SU-DHL-6 (cell line): ENCODE results near the gene FAAH.

Experiments used
- H2AFZ ChIP-seq: fragments of 200-600 bp; sonication (generic); 2 replicates; pipeline ENCODE4 v1.6.1; 2014; ENCODE audit warnings: low read depth, mild to moderate bottlenecking, moderate library complexity, mixed read lengths, antibody characterized with exemption, low read length; ENCODE audit not compliant: severe bottlenecking
- H3F3A ChIP-seq: fragments of 200-600 bp; shearing (Covaris generic); 2 replicates; pipeline ENCODE4 v1.6.0; 2016; ENCODE audit warnings: antibody characterized with exemption, mild to moderate bottlenecking; ENCODE audit not compliant: insufficient read depth
- H3K27ac ChIP-seq: fragments of 200-600 bp; sonication (generic); 2 replicates; pipeline ENCODE4 v1.5.1; 2016; ENCODE audit warnings: low read depth, mild to moderate bottlenecking, low read length, moderate library complexity, mixed read lengths
- H3K27me3 ChIP-seq: fragments of 200-600 bp; sonication (generic), shearing (Covaris generic); 2 replicates; pipeline ENCODE4 v1.6.0; 2014; ENCODE audit warnings: mild to moderate bottlenecking, low read length
- H3K36me3 ChIP-seq: fragments of 200-600 bp; sonication (generic); 2 replicates; pipeline ENCODE4 v1.6.1; 2014; ENCODE audit warnings: mild to moderate bottlenecking, low read length, mixed read lengths
- H3K4me2 ChIP-seq: fragments of 300-600, 200-600 bp; shearing (Covaris generic), sonication (generic); 2 replicates; pipeline ENCODE4 v1.6.0; 2014; ENCODE audit warnings: low read length, low read depth, mild to moderate bottlenecking; ENCODE audit not compliant: poor library complexity, severe bottlenecking
- H3K4me3 ChIP-seq: fragments of 200-600 bp; sonication (generic); 2 replicates; pipeline ENCODE4 v1.5.1; 2014; ENCODE audit warnings: antibody characterized with exemption, low read length, mild to moderate bottlenecking, mixed read lengths; ENCODE audit not compliant: insufficient read depth, poor library complexity, severe bottlenecking
- H3K79me2 ChIP-seq: fragments of 200-600 bp; sonication (generic); 2 replicates; pipeline ENCODE4 v1.6.1; 2014; ENCODE audit warnings: mild to moderate bottlenecking, low read length, moderate library complexity; ENCODE audit not compliant: insufficient read depth
- H3K9ac ChIP-seq: fragments of 200-600 bp; sonication (generic); 2 replicates; pipeline ENCODE4 v1.7.0; 2014; ENCODE audit warnings: mild to moderate bottlenecking, low read length
- H3K9me2 ChIP-seq: fragments of 200-600 bp; sonication (generic); replicated peaks from 2 replicates; pipeline ENCODE4 v1.6.1; 2014; ENCODE audit warnings: low read length; ENCODE audit not compliant: insufficient read depth
- H3K9me3 ChIP-seq: fragments of 200-600 bp; sonication (generic); 2 replicates; pipeline ENCODE4 v1.6.1; 2014; ENCODE audit warnings: low read length, mixed read lengths; ENCODE audit not compliant: insufficient read depth
- H4K20me1 ChIP-seq: fragments of 200-600 bp; sonication (generic); 2 replicates; pipeline ENCODE4 v1.6.1; 2014; ENCODE audit warnings: low read depth, mild to moderate bottlenecking, antibody characterized with exemption, low read length, moderate library complexity, mixed read lengths
- CTCF ChIP-seq: fragments of 200-600 bp; sonication (generic); IDR thresholded peaks from one replicate; pipeline ENCODE4 v1.5.1; 2017; ENCODE audit warnings: antibody characterized with exemption, mild to moderate bottlenecking, low read length, moderate library complexity; ENCODE audit not compliant: insufficient read depth, poor library complexity, severe bottlenecking
- EZH2phosphoT487 ChIP-seq: fragments of 200-600 bp; sonication (generic), shearing (Covaris generic); conservative IDR thresholded peaks from 2 replicates; pipeline ENCODE4 v1.6.1; 2018; ENCODE audit warnings: mild to moderate bottlenecking, antibody characterized with exemption, low read length, moderate library complexity, mixed read lengths

Gene FAAH

GRCh38 chr1:46405724-46406123, 11.6 kb downstream of the FAAH start:
- Histone ChIP-seq H4K20me1 (no peaks in the 10 kb centered on the region), H3K4me2 (no peak overlapping the region), H3K27me3 (no peaks in the 10 kb centered on the region), H2AFZ (no peak overlapping the region), H3K36me3 (no peaks in the 10 kb centered on the region), H3K79me2 (no peaks in the 10 kb centered on the region), H3K9me2 (no peaks in the 10 kb centered on the region), H3K4me3 (no peak overlapping the region), H3F3A (no peaks in the 10 kb centered on the region), H3K9ac (no peak overlapping the region), H3K27ac (no peak overlapping the region), H3K9me3 (no peaks in the 10 kb centered on the region)
- TF ChIP-seq CTCF, result no peak
- no peak for TF ChIP-seq EZH2phosphoT487

- Histone ChIP-seq H3K9ac (no peak overlapping the region), H3K4me2 (no peak overlapping the region), H3K9me3 (no peaks in the 10 kb centered on the region), H3K4me3 (no peak overlapping the region), H4K20me1 (no peaks in the 10 kb centered on the region), H3K36me3 (no peaks in the 10 kb centered on the region), H3K79me2 (no peaks in the 10 kb centered on the region), H3K9me2 (no peaks in the 10 kb centered on the region), H3F3A (no peaks in the 10 kb centered on the region), H3K27me3 (no peaks in the 10 kb centered on the region), H3K27ac (no peak overlapping the region), H2AFZ (no peak overlapping the region)
- no peak for TF ChIP-seq EZH2phosphoT487
- no peak for TF ChIP-seq CTCF
These were observed 12.9 kb downstream of the FAAH start for GRCh38 chr1:46406881-46407608.

GRCh38 chr1:46407636-46408035, 13.5 kb downstream of the FAAH start:
- no peaks in the 10 kb centered on the region for H3F3A ChIP-seq

More at GRCh38 chr1:46407636-46408035, 13.5 kb downstream of the FAAH start:
- Histone ChIP-seq H3K36me3 (no peaks in the 10 kb centered on the region), H3K79me2 (no peaks in the 10 kb centered on the region), H3K4me2 (no peak overlapping the region), H3K9me2 (no peaks in the 10 kb centered on the region), H3K27me3 (no peaks in the 10 kb centered on the region), H3K27ac (no peak overlapping the region), H2AFZ (no peak overlapping the region), H3K4me3 (no peak overlapping the region), H3K9me3 (no peaks in the 10 kb centered on the region), H4K20me1 (no peaks in the 10 kb centered on the region), H3K9ac (no peak overlapping the region)
- TF ChIP-seq EZH2phosphoT487 (no peak), CTCF (no peak)
